IMR-90 (cell line): ENCODE data around the gene FOSB. TPM values are rescaled to one million over a fixed set of nuclear protein-coding genes. Genes with fewer than 3 reads are reported as not detected.

Source experiments
- ATAC-seq: fragments of 200-7000 bp; cut with Tn5 transposase; 2 replicates; pipeline ENCODE4 v1.9.1; 2020; ENCODE audit warnings: low read depth, mild to moderate bottlenecking, moderate library complexity
- BruUV-seq: library from RNA; stranded (reverse); fragments of 400-500 nt; replicated peaks from 2 replicates; lab custom pipeline; 2021; lab: Mats Ljungman, UMichigan
- CTCF ChIA-PET: fragments of 300-600 bp; formaldehyde crosslinking; extraction: SDS; loops from one replicate; lab custom pipeline; 2021; ENCODE audit warnings: antibody characterized with exemption; lab: Yijun Ruan, JAX
- POLR2A ChIA-PET: fragments of 300-600 bp; sonication (Branson Sonifier 250); formaldehyde crosslinking; loops from one replicate; lab custom pipeline; 2022; ENCODE audit warnings: antibody characterized with exemption; ENCODE audit not compliant: unreplicated experiment; lab: Charles Lee
- DNase-seq: peaks from one replicate; pipeline ENCODE4 v3.0.0; 2013
- H2AFZ ChIP-seq: replicated peaks from 2 replicates; pipeline ENCODE3; 2013; ENCODE audit warnings: low read length, mild to moderate bottlenecking; ENCODE audit not compliant: poor library complexity
- H2AK5ac ChIP-seq: 2 replicates; pipeline ENCODE4 v1.6.1; 2013; ENCODE audit warnings: low read depth, low read length, inconsistent platforms
- H2AK9ac ChIP-seq: replicated peaks from 2 replicates; pipeline ENCODE3; 2013; ENCODE audit warnings: mild to moderate bottlenecking, low read depth, low read length, moderate library complexity; ENCODE audit not compliant: poor library complexity
- H2BK120ac ChIP-seq: 2 replicates; pipeline ENCODE4 v1.6.1; 2013; ENCODE audit warnings: low read depth, low read length, inconsistent platforms
- H2BK15ac ChIP-seq: 3 replicates; pipeline ENCODE4 v1.6.1; 2013; ENCODE audit warnings: low read depth, low read length, inconsistent platforms
- H2BK20ac ChIP-seq: 2 replicates; pipeline ENCODE4 v1.6.1; 2013; ENCODE audit warnings: low read depth, mild to moderate bottlenecking, inconsistent platforms, low read length, moderate library complexity
- H2BK5ac ChIP-seq: 2 replicates; pipeline ENCODE4 v1.6.1; 2013; ENCODE audit warnings: mild to moderate bottlenecking, low read depth, low read length, inconsistent platforms; ENCODE audit not compliant: poor library complexity, severe bottlenecking
- H3K14ac ChIP-seq: replicated peaks from 2 replicates; pipeline ENCODE4 v1.6.1; 2013; ENCODE audit warnings: low read depth, low read length, inconsistent platforms
- H3K18ac ChIP-seq: 2 replicates; pipeline ENCODE4 v1.6.1; 2013; ENCODE audit warnings: low read depth, low read length, control low read depth
- H3K23ac ChIP-seq: 2 replicates; pipeline ENCODE4 v1.6.1; 2013; ENCODE audit warnings: low read depth, low read length, inconsistent platforms
- H3K27ac ChIP-seq: 2 replicates; pipeline ENCODE4 v1.5.1; 2013; ENCODE audit warnings: mild to moderate bottlenecking, control low read depth, low read length; ENCODE audit not compliant: insufficient read depth
- H3K27me3 ChIP-seq: 2 replicates; pipeline ENCODE4 v1.6.1; 2013; ENCODE audit warnings: low read length; ENCODE audit not compliant: control insufficient read depth, insufficient read depth
- H3K36me3 ChIP-seq: 2 replicates; pipeline ENCODE4 v1.6.1; 2013; ENCODE audit warnings: low read length, mixed read lengths; ENCODE audit not compliant: control insufficient read depth, insufficient read depth
- H3K4ac ChIP-seq: 2 replicates; pipeline ENCODE4 v1.6.1; 2013; ENCODE audit warnings: low read depth, low read length, inconsistent platforms
- H3K4me1 ChIP-seq: 2 replicates; pipeline ENCODE4 v1.6.1; 2013; ENCODE audit warnings: low read length, mixed read lengths; ENCODE audit not compliant: control insufficient read depth, insufficient read depth
- H3K4me2 ChIP-seq: 2 replicates; pipeline ENCODE4 v1.6.1; 2013; ENCODE audit warnings: low read depth, mild to moderate bottlenecking, control low read depth, low read length, moderate library complexity
- H3K4me3 ChIP-seq: 2 replicates; pipeline ENCODE4 v1.5.1; 2013; ENCODE audit warnings: low read depth, mild to moderate bottlenecking, control low read depth, low read length, moderate library complexity; ENCODE audit not compliant: insufficient read depth
- H3K56ac ChIP-seq: 2 replicates; pipeline ENCODE4 v1.6.1; 2013; ENCODE audit warnings: low read length, inconsistent platforms; ENCODE audit not compliant: insufficient read depth; ENCODE audit errors: extremely low read depth
- H3K79me1 ChIP-seq, 2 experiments: 2 replicates each; pipeline ENCODE4 v1.6.1; 2013; ENCODE audit warnings: low read length in 2 of 2, inconsistent platforms in 1 of 2, low read depth in 1 of 2
- H3K9ac ChIP-seq: 2 replicates; pipeline ENCODE4 v1.6.1; 2013; ENCODE audit warnings: low read depth, low read length, control low read depth
- H3K9me1 ChIP-seq: 2 replicates; pipeline ENCODE4 v1.6.1; 2013; ENCODE audit warnings: low read length, inconsistent platforms; ENCODE audit not compliant: insufficient read depth
- H3K9me3 ChIP-seq: 2 replicates; pipeline ENCODE4 v1.6.1; 2013; ENCODE audit warnings: low read length; ENCODE audit not compliant: control insufficient read depth, insufficient read depth
- H4K20me1 ChIP-seq: 2 replicates; pipeline ENCODE4 v1.6.1; 2013; ENCODE audit warnings: low read length, inconsistent platforms; ENCODE audit not compliant: insufficient read depth
- H4K5ac ChIP-seq: 2 replicates; pipeline ENCODE4 v1.6.1; 2013; ENCODE audit warnings: mild to moderate bottlenecking, low read depth, low read length, control low read depth
- H4K8ac ChIP-seq, 2 experiments: 2 replicates each; pipeline ENCODE4 v1.6.1; 2013; ENCODE audit warnings: low read depth in 2 of 2, low read length in 2 of 2, control low read depth in 1 of 2, inconsistent platforms in 1 of 2
- H4K91ac ChIP-seq: 2 replicates; pipeline ENCODE4 v1.6.1; 2013; ENCODE audit warnings: low read depth, low read length, inconsistent platforms; ENCODE audit not compliant: insufficient read depth
- POLR2A ChIP-seq: IDR thresholded peaks from 2 replicates; pipeline ENCODE4 v1.6.1; 2012; ENCODE audit warnings: mild to moderate bottlenecking, low read depth, low read length
- WGBS, 2 experiments: methylation state at CpG; one replicate each; pipeline versions ENCODE4 v1.1.5 to v1.1.7; 2013; ENCODE audit warnings: missing lambda C conversion rate in 2 of 2; ENCODE audit not compliant: insufficient read length in 1 of 2; ENCODE audit errors: extremely low coverage in 2 of 2; 5-methylcytosine and 5-hydroxymethylcytosine counted together
- dilution Hi-C: fragments of 300-500 bp; cut with HindIII; formaldehyde crosslinking; loops from one replicate; pipeline ENCODE4 v1.14.3; 2018; ENCODE audit warnings: low sequenced_read_pairs; ENCODE audit not compliant: unreplicated experiment
- in situ Hi-C: fragments of 300-500 bp; cut with MboI; formaldehyde crosslinking; loops from 3 replicates; pipeline ENCODE4 v1.14.3; 2019; ENCODE audit warnings: low sequenced_read_pairs, inconsistent platforms, mixed read lengths
- intact Hi-C: fragments of 100-400 bp; cut with micrococcal nuclease; formaldehyde crosslinking; loops from 2 replicates; pipeline ENCODE4 v1.10.0; 2022
- polyA plus RNA-seq, 3 experiments: library from polyadenylated mRNA; depleted of rRNA; stranded (reverse); fragments of >200 nt; gene quantifications; 2 replicates each; pipeline ENCODE4 v1.2.3, GENCODE V29; 2012; ENCODE audit warnings: low replicate concordance in 1 of 3
- total RNA-seq: library from RNA; depleted of rRNA; stranded (reverse); fragments of >200 nt; gene quantifications from 2 replicates; pipeline ENCODE4 v1.2.3, GENCODE V29; 2012

FOSB gene
- total and polyA plus RNA-seq, 2 of the 4 experiments (the other 2 are of a cell fraction), result 11.1 to 15.6 TPM

DNA sequence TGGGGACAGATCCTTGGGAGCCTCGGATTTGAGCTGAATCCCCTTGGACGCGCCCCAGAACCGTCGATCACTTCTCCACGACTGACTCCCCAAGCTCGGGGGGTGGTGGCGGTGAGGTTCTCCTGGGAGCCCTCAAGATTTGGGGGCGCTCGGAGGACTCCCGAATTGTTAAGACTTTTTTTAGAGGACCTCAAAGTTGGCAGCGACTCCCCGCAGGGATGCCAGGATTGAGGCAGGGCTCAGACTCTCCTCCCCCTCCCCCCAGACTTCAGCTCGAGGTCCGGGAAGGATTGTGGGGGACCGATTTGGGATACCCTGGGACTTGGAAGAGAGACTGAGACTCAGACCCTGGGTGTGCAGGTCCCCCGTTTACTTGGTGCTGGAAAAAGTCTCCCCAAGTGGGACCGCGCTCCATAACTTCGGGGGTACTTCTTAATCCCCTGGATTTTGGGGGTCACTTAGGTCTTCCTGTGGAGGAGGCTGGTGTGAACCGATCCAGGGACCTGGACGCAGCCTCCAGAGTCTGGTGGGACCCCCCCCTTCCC, 40.1 kb downstream of the FOSB start:
- H2AK5ac ChIP-seq, result peak overlapping the region; percentile 95
- H4K91ac ChIP-seq, result peak overlapping the region; percentile 94
- peak overlapping the region; percentile 83; the same call in 2 of the 3 replicates for H2BK15ac ChIP-seq
- intact Hi-C loops (loop anchor here (5.0 kb wide), 2 partner anchors 134 to 184 kb away; partner anchors contain the start of genes QPCTL and SNRPD2), in situ Hi-C loops (no loop called here), dilution Hi-C loops (no loop called here)
- no peak overlapping the region for H2BK20ac ChIP-seq
- H3K4me3 ChIP-seq, result peak overlapping the region; percentile 92
- peak overlapping the region; percentile 64; the same call in 1 of the 2 replicates for H2BK120ac ChIP-seq
- BruUV-seq, result no TSS peak
- CTCF ChIA-PET, result no interaction called here
- H3K4me2 ChIP-seq, result peak overlapping the region; percentile 92
- peaks cover 0 to 49% of the 10 kb centered on the region in 2 experiments; a peak in 2 of 4 replicates for H3K79me1 ChIP-seq
- peak overlapping the region; percentile 100 for H2AK9ac ChIP-seq
- peak overlapping the region; percentile 99 for H3K14ac ChIP-seq
- H3K4me1 ChIP-seq, result peaks cover 11% of the 10 kb centered on the region
- H3K9me3 ChIP-seq, result no peaks in the 10 kb centered on the region
- H2AFZ ChIP-seq, result peak overlapping the region; percentile 91
- H2BK5ac ChIP-seq, result peak overlapping the region; percentile 82
- H4K8ac ChIP-seq, result peak overlapping the region; percentile 97 to 99
- ATAC-seq (no peak; the same call in 1 of the 2 replicates), DNase-seq (no peak)
- H4K5ac ChIP-seq, result peak overlapping the region; percentile 88
- peaks cover 17% of the 10 kb centered on the region for H3K9me1 ChIP-seq
- H4K20me1 ChIP-seq, result peaks cover 39% of the 10 kb centered on the region
- H3K23ac ChIP-seq, result peak overlapping the region; percentile 99
- POLR2A ChIA-PET, result interaction anchor here (0.5 to 0.6 kb wide), 2 partner anchors 22 to 226 kb away, joined by 3 read pairs; no protein-coding TSS in a partner anchor
- no peaks in the 10 kb centered on the region for H3K27me3 ChIP-seq
- peak overlapping the region; percentile 97 for H3K56ac ChIP-seq
- 0% methylated on average over 1 of the region's 22 CpGs; no CpG with 5 or more reads in 1 of the 2 experiments for WGBS, 2 experiments
- peaks cover 6% of the 10 kb centered on the region for H3K36me3 ChIP-seq
- peak overlapping the region; percentile 94 for H3K27ac ChIP-seq
- peak overlapping the region; percentile 100 for H3K9ac ChIP-seq
- H3K4ac ChIP-seq, result peak overlapping the region; percentile 96
- TF ChIP-seq POLR2A, result no peak; the same call in 1 of the 2 replicates
- peak overlapping the region; percentile 84 for H3K18ac ChIP-seq
